Stomach (tissue), 19 donors: ENCODE data around the gene CUZD1. TPM values are rescaled to one million over a fixed set of nuclear protein-coding genes. Genes with fewer than 3 reads are reported as not detected.

Experiments
- DNase-seq, 2 donors: peaks; one replicate each; pipeline versions ENCODE4 v3.0.0 to v3.0.0-alpha.2; 2013 to 2019
- H3K27ac ChIP-seq, 5 donors: fragments of 200-600 bp in 4 of 5; sonication (generic) in 4 of 5; one replicate each; pipeline ENCODE4 v1.5.1; 2013 to 2019; ENCODE audit warnings: mild to moderate bottlenecking in 1 of 5, moderate library complexity in 1 of 5
- H3K27me3 ChIP-seq, 3 donors: fragments of 200-600 bp; sonication (generic); one replicate each; pipeline ENCODE4 v1.5.1; 2017 to 2019; ENCODE audit warnings: mixed run types in 1 of 3
- H3K36me3 ChIP-seq, 4 donors: fragments of 200-600 bp; sonication (generic); 1 replicate in 3 of 4; 2 replicates in 1 of 4; pipeline ENCODE4 v1.5.1; 2016 to 2019
- H3K4me1 ChIP-seq, 4 donors: fragments of 200-600 bp; sonication (generic); one replicate each; pipeline ENCODE4 v1.5.1; 2016 to 2019
- H3K4me3 ChIP-seq, 4 donors: fragments of 200-600 bp; sonication (generic) in 3 of 4; one replicate each; pipeline ENCODE4 v1.5.1; 2016 to 2019; ENCODE audit warnings: mild to moderate bottlenecking in 1 of 4
- H3K9me3 ChIP-seq, 4 donors: fragments of 200-600 bp; sonication (generic); one replicate each; pipeline ENCODE4 v1.5.1; 2016 to 2019
- EP300 ChIP-seq: sonication (generic); formaldehyde crosslinking; IDR thresholded peaks from one replicate; pipeline ENCODE4 v1.6.1; 2017; ENCODE audit warnings: antibody characterized with exemption
- POLR2A ChIP-seq, 4 donors: fragments of 450-650 bp; IDR thresholded peaks; one replicate each; pipeline ENCODE4 v1.6.1; 2016; ENCODE audit warnings: antibody characterized with exemption in 4 of 4, control low read depth in 2 of 4, mild to moderate bottlenecking in 1 of 4, moderate library complexity in 1 of 4
- POLR2AphosphoS5 ChIP-seq, 3 donors: sonication (generic); formaldehyde crosslinking; IDR thresholded peaks; one replicate each; pipeline ENCODE4 v1.6.1; 2016; ENCODE audit warnings: antibody characterized with exemption in 3 of 3
- WGBS, 5 donors: extraction: QIAGEN DNeasy Blood & Tissue Kit in 3 of 5; methylation state at CpG; one replicate each; pipeline versions ENCODE4 v1.1.5 to v1.1.7; 2013 to 2018; 5-methylcytosine and 5-hydroxymethylcytosine counted together
- intact Hi-C: fragments of 100-400 bp; cut with DNase I; formaldehyde crosslinking; loops from one replicate; pipeline ENCODE4 v1.15.1; 2023; ENCODE audit warnings: low total_unique reads
- long read RNA-seq, 10 donors: transcript quantifications; one replicate each; lab custom pipeline, GENCODE V29; 2026
- polyA plus RNA-seq, 3 donors: library from polyadenylated mRNA; stranded (reverse); fragments of 200-250 nt; gene quantifications; one replicate each; pipeline ENCODE4 v1.2.3, GENCODE V29; 2013
- total RNA-seq, 5 donors: library from RNA; depleted of rRNA; stranded (reverse); fragments of >200 nt; gene quantifications; one replicate each; pipeline versions ENCODE4 v1.1.0 to v1.2.3, GENCODE V29; 2014 to 2016
- TF ChIP-seq, protein P1 (sequence below), 7 experiments: fragments of 450-650 bp in 4 of 7; fragments of 200-600 bp in 3 of 7; sonication (generic) in 3 of 7; IDR thresholded peaks; one replicate each; pipeline ENCODE4 v1.5.1; 2016 to 2019; ENCODE audit warnings: antibody characterized with exemption in 7 of 7, control low read depth in 2 of 7, mild to moderate bottlenecking in 1 of 7
- donor health status: healthy with polysubstance abuse.
- donor health status: Bipolar disorder and iron deficiency.
- donor health status: healthy.

CUZD1 gene, protein sequence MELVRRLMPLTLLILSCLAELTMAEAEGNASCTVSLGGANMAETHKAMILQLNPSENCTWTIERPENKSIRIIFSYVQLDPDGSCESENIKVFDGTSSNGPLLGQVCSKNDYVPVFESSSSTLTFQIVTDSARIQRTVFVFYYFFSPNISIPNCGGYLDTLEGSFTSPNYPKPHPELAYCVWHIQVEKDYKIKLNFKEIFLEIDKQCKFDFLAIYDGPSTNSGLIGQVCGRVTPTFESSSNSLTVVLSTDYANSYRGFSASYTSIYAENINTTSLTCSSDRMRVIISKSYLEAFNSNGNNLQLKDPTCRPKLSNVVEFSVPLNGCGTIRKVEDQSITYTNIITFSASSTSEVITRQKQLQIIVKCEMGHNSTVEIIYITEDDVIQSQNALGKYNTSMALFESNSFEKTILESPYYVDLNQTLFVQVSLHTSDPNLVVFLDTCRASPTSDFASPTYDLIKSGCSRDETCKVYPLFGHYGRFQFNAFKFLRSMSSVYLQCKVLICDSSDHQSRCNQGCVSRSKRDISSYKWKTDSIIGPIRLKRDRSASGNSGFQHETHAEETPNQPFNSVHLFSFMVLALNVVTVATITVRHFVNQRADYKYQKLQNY
- under 1 TPM in 3 of 5 donors, not detected in 2; 0.55 to 0.58 (median 0.58) TPM for total RNA-seq
- 10 to 100 TPM in 1 of 3 donors, 1 to 10 TPM in 1, under 1 TPM in 1; 0.44 to 14.1 (median 1.1) TPM for polyA plus RNA-seq
- long read RNA-seq, donor 1: 0 reads
- long read RNA-seq, donor 2: 0 reads
- long read RNA-seq, donor 3: 0 reads
- long read RNA-seq, donor 4: 0 reads
- long read RNA-seq, donor 5: 0 reads
- long read RNA-seq, donor 6: 0 reads
- long read RNA-seq, donor 7: 0 reads
- long read RNA-seq, donor 8: 0 reads
- long read RNA-seq, donor 9: 0 reads
- long read RNA-seq, donor 10: 0 reads

GRCh38 chr10:122845783-122846332 is at the start of gene CUZD1:
TSS of gene CUZD1 (minus strand) at chr10:122845857. CDS start at chr10:122845843, 14 bp downstream.
- TF ChIP-seq, protein P1, sequence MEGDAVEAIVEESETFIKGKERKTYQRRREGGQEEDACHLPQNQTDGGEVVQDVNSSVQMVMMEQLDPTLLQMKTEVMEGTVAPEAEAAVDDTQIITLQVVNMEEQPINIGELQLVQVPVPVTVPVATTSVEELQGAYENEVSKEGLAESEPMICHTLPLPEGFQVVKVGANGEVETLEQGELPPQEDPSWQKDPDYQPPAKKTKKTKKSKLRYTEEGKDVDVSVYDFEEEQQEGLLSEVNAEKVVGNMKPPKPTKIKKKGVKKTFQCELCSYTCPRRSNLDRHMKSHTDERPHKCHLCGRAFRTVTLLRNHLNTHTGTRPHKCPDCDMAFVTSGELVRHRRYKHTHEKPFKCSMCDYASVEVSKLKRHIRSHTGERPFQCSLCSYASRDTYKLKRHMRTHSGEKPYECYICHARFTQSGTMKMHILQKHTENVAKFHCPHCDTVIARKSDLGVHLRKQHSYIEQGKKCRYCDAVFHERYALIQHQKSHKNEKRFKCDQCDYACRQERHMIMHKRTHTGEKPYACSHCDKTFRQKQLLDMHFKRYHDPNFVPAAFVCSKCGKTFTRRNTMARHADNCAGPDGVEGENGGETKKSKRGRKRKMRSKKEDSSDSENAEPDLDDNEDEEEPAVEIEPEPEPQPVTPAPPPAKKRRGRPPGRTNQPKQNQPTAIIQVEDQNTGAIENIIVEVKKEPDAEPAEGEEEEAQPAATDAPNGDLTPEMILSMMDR (IDR thresholded peaks at IDR 0.05): no peak
- TF ChIP-seq POLR2AphosphoS5 (IDR thresholded peaks at IDR 0.05): no peak
- H3K36me3 ChIP-seq: peaks cover 0 to 30% (median 6%) of the 10 kb centered on the region in 4 donors
- H3K4me1 ChIP-seq: no peaks in the 10 kb centered on the region
- H3K9me3 ChIP-seq: peaks cover 0 to 7% (median 3%) of the 10 kb centered on the region in 4 donors
- no peaks in the 10 kb centered on the region for H3K27me3 ChIP-seq
- WGBS, 5 donors: 79 to 92% (median 88%) methylated on average over 5 of the region's 5 CpGs
- no peak within 1 kb of the TSS for H3K4me3 ChIP-seq
- intact Hi-C loops: no loop called here
- H3K27ac ChIP-seq: no peak within 1 kb of the TSS
- peak in 1 of 2 donors; percentile 19 for DNase-seq

- no peaks in the 10 kb centered on the region for H3K4me1 ChIP-seq
- peaks cover 0 to 4% (median 0%) of the 10 kb centered on the region in 3 donors for H3K27me3 ChIP-seq
- intact Hi-C loops: no loop called here
- H3K27ac ChIP-seq: no peak overlapping the region
- H3K36me3 ChIP-seq: no peaks in the 10 kb centered on the region
- H3K9me3 ChIP-seq: no peaks in the 10 kb centered on the region
- WGBS, 5 donors: 81 to 88% (median 86%) methylated on average over 5 of the region's 5 CpGs
- TF ChIP-seq, protein P1 (IDR thresholded peaks at IDR 0.05): no peak
- TF ChIP-seq POLR2AphosphoS5 (IDR thresholded peaks at IDR 0.05): no peak
- H3K4me3 ChIP-seq: no peak overlapping the region
- no peak for DNase-seq
Observed at GRCh38 chr10:122894261-122894944, 48.7 kb upstream of the CUZD1 start.

GRCh38 chr10:122884166-122884565 is 38.5 kb upstream of the CUZD1 start:
- no peak overlapping the region for H3K4me3 ChIP-seq
- TF ChIP-seq POLR2A (IDR thresholded peaks at IDR 0.05) (no peak), POLR2AphosphoS5 (IDR thresholded peaks at IDR 0.05) (no peak)
- 70 to 100% (median 93%) methylated on average over 1 of the region's 1 CpG for WGBS, 5 donors
- no peaks in the 10 kb centered on the region for H3K9me3 ChIP-seq
- H3K27me3 ChIP-seq: peaks cover 0 to 4% (median 0%) of the 10 kb centered on the region in 3 donors
- no peak for DNase-seq
- intact Hi-C loops: no loop called here
- no peaks in the 10 kb centered on the region for H3K36me3 ChIP-seq
- H3K4me1 ChIP-seq: peaks cover 7 to 13% (median 11%) of the 10 kb centered on the region in 4 donors
- no peak overlapping the region for H3K27ac ChIP-seq

GRCh38 chr10:122882766-122883165 is 37.1 kb upstream of the CUZD1 start:
- DNase-seq: no peak
- Histone ChIP-seq H3K9me3 (no peaks in the 10 kb centered on the region), H3K36me3 (no peaks in the 10 kb centered on the region), H3K4me1 (peaks cover 7 to 27% (median 23%) of the 10 kb centered on the region in 4 donors), H3K27me3 (peaks cover 0 to 4% (median 0%) of the 10 kb centered on the region in 3 donors), H3K27ac (no peak overlapping the region), H3K4me3 (no peak overlapping the region)
- intact Hi-C loops: no loop called here
- TF ChIP-seq POLR2A (IDR thresholded peaks at IDR 0.05) (no peak), EP300 (no peak), POLR2AphosphoS5 (IDR thresholded peaks at IDR 0.05) (no peak)
- TF ChIP-seq, protein P1 (IDR thresholded peaks at IDR 0.05): no peak
